ENCODE results near the gene FAM228B. TPM values are rescaled to one million over a fixed set of nuclear protein-coding genes. Genes with fewer than 3 reads are reported as not detected.

Gene FAM228B
- total RNA-seq, 1 donor from 2014 or later: 3.2 TPM

DNA sequence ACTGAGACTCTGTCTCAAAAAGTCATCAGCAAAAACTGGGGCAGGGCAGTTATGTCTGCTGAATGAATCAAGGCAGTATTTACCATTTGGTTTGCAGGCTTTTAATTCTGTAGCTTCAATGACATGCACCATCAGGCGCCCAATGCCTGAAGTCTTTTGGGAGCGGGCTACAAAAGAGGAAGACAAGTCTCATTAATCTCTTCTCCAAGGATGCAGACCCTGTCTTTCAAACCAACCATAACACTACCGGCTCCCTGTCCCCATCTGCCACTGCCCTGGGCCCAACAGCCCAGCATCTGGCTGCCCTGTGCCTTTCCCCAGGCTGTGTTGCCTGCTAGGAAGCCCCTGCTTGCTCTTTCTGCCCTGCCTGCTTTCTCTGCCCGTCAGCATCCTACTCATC is 81.9 kb downstream of the FAM228B start:
- no peak overlapping the region for H3K4me3 ChIP-seq (ENCODE audit: low read depth, low read length)
- no peak for DNase-seq (ENCODE audit: low read depth)
- H3K36me3 ChIP-seq (ENCODE audit: control insufficient read depth, insufficient read depth, low read length): peaks cover 15% of the 10 kb centered on the region
- no peaks in the 10 kb centered on the region for H3K27me3 ChIP-seq (ENCODE audit: control insufficient read depth, insufficient read depth, low read length)
- TF ChIP-seq, protein P1, sequence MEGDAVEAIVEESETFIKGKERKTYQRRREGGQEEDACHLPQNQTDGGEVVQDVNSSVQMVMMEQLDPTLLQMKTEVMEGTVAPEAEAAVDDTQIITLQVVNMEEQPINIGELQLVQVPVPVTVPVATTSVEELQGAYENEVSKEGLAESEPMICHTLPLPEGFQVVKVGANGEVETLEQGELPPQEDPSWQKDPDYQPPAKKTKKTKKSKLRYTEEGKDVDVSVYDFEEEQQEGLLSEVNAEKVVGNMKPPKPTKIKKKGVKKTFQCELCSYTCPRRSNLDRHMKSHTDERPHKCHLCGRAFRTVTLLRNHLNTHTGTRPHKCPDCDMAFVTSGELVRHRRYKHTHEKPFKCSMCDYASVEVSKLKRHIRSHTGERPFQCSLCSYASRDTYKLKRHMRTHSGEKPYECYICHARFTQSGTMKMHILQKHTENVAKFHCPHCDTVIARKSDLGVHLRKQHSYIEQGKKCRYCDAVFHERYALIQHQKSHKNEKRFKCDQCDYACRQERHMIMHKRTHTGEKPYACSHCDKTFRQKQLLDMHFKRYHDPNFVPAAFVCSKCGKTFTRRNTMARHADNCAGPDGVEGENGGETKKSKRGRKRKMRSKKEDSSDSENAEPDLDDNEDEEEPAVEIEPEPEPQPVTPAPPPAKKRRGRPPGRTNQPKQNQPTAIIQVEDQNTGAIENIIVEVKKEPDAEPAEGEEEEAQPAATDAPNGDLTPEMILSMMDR (IDR thresholded peaks at IDR 0.05; ENCODE audit: insufficient read depth, low read length, severe bottlenecking): no peak
- FAIRE-seq: no peak

DNA sequence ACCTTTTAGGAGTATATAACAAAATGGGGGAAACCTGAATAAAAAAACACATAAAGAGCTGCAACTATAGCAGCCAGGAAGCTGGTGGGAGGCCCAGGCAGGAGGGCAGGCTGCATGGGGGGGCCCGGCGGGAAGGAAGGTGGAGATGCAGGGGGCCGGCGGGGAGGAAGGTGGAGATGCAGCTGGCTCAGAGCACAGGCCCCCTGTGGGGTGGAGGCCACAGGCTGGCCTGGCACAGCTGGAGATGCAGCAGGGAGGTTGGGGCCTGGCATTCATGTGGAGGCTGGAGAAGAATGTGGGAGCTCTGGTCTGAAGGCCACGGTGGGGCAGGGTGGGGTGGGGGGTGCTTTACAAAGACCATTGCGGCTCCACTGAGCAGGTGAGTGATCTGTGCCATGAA is 83.0 kb downstream of the FAM228B start:
- DNase-seq (ENCODE audit: low read depth) (no peak), FAIRE-seq (no peak)
- no peak overlapping the region for H3K4me3 ChIP-seq (ENCODE audit: low read depth, low read length)
- TF ChIP-seq, protein P1 (IDR thresholded peaks at IDR 0.05; ENCODE audit: insufficient read depth, low read length, severe bottlenecking): no peak
- H3K36me3 ChIP-seq (ENCODE audit: control insufficient read depth, insufficient read depth, low read length): peaks cover 18% of the 10 kb centered on the region
- no peaks in the 10 kb centered on the region for H3K27me3 ChIP-seq (ENCODE audit: control insufficient read depth, insufficient read depth, low read length)

GRCh38 chr2:24206714-24207113 is 83.4 kb downstream of the FAM228B start:
- peaks cover 18% of the 10 kb centered on the region for H3K36me3 ChIP-seq (ENCODE audit: control insufficient read depth, insufficient read depth, low read length)
- TF ChIP-seq, protein P1 (IDR thresholded peaks at IDR 0.05; ENCODE audit: insufficient read depth, low read length, severe bottlenecking): no peak

GRCh38 chr2:24207359-24207758 is 84.1 kb downstream of the FAM228B start:
- FAIRE-seq (no peak), DNase-seq (ENCODE audit: low read depth) (no peak)
- TF ChIP-seq, protein P1 (IDR thresholded peaks at IDR 0.05; ENCODE audit: insufficient read depth, low read length, severe bottlenecking): no peak
- Histone ChIP-seq H3K27me3 (ENCODE audit: control insufficient read depth, insufficient read depth, low read length) (no peaks in the 10 kb centered on the region), H3K36me3 (ENCODE audit: control insufficient read depth, insufficient read depth, low read length) (peaks cover 18% of the 10 kb centered on the region), H3K4me3 (ENCODE audit: low read depth, low read length) (no peak overlapping the region)

More at GRCh38 chr2:24206714-24207113, 83.4 kb downstream of the FAM228B start:
- FAIRE-seq (no peak), DNase-seq (ENCODE audit: low read depth) (no peak)
- no peaks in the 10 kb centered on the region for H3K27me3 ChIP-seq (ENCODE audit: control insufficient read depth, insufficient read depth, low read length)
- H3K4me3 ChIP-seq (ENCODE audit: low read depth, low read length): no peak overlapping the region

- Histone ChIP-seq H3K4me3 (ENCODE audit: low read depth, low read length) (no peak overlapping the region), H3K27me3 (ENCODE audit: control insufficient read depth, insufficient read depth, low read length) (no peaks in the 10 kb centered on the region), H3K36me3 (ENCODE audit: control insufficient read depth, insufficient read depth, low read length) (peaks cover 18% of the 10 kb centered on the region)
- TF ChIP-seq, protein P1 (IDR thresholded peaks at IDR 0.05; ENCODE audit: insufficient read depth, low read length, severe bottlenecking): no peak
- FAIRE-seq (no peak), DNase-seq (ENCODE audit: low read depth) (no peak)
These were observed 85.2 kb downstream of the FAM228B start for GRCh38 chr2:24208490-24208889.

DNA sequence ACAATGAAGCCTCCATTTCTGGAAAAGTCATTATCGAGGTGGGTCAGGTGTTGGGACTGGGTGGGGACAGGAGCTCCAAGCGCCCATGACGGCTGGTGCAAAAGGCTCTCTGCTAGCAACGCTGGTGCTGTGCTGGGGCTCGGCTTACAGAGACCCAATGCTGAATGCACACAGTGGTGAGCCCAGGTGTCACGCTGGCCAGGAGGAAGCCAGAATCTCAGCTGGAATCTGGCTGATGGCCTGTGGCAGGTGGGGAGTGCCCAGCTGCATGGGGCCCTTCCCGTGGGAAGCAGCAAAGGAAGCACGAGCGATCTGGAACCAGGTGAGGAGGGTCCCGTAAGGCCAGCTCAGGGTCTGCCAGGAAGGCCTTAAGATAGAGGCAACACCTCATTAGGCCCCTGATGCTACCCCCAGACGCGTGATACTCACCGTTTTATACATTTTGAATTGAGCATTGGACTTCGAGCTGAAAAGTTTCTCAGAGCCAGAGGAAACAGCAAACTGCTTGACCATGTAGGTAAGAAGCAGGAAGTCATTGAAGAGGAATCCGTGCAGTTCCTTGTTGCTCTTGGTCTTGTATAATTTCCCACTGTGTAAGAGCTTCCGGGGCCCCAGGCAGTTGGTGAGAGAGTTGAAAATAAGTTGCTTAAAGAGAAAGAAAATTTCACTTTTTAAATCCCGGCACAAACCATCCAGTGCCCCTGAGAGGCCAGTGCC is 86.3 kb downstream of the FAM228B start:
- DNase-seq (ENCODE audit: low read depth) (no peak), FAIRE-seq (no peak)

More for the DNA sequence above, 86.3 kb downstream of the FAM228B start:
- Histone ChIP-seq H3K27me3 (ENCODE audit: control insufficient read depth, insufficient read depth, low read length) (no peaks in the 10 kb centered on the region), H3K36me3 (ENCODE audit: control insufficient read depth, insufficient read depth, low read length) (peaks cover 15% of the 10 kb centered on the region), H3K4me3 (ENCODE audit: low read depth, low read length) (no peak overlapping the region)
- TF ChIP-seq, protein P1 (IDR thresholded peaks at IDR 0.05; ENCODE audit: insufficient read depth, low read length, severe bottlenecking): no peak
